ENCODE data around the gene DTD1. TPM values are rescaled to one million over a fixed set of nuclear protein-coding genes. Genes with fewer than 3 reads are reported as not detected.
"Not testable (repeated sequence)": the region's sequence is repeated elsewhere in the genome, so short reads cannot be mapped to it uniquely, and the experiment has no call there.

The DTD1 gene
- total RNA-seq, 1 donor, result 39.6 TPM

- DNase-seq (ENCODE audit: low read depth in 2 of 3, low spot score in 2 of 3), result no peak
Measured at GRCh38 chr20:18737140-18737539, 149.3 kb downstream of the DTD1 start.

- DNase-seq (ENCODE audit: low read depth in 2 of 3, low spot score in 2 of 3), result no peak
Measured at GRCh38 chr20:18738055-18738454, 150.2 kb downstream of the DTD1 start.

- no peak for DNase-seq (ENCODE audit: low read depth in 2 of 3, low spot score in 2 of 3)
Measured at GRCh38 chr20:18738888-18739287, 151.0 kb downstream of the DTD1 start.

- no peak for DNase-seq (ENCODE audit: low read depth in 2 of 3, low spot score in 2 of 3)
Measured at GRCh38 chr20:18739751-18740166, 151.9 kb downstream of the DTD1 start.

- DNase-seq (ENCODE audit: low read depth in 2 of 3, low spot score in 2 of 3), result no peak
Measured at GRCh38 chr20:18740726-18741125, 152.9 kb downstream of the DTD1 start.

GRCh38 chr20:18742841-18743240, 155.0 kb downstream of the DTD1 start:
- DNase-seq (ENCODE audit: low read depth in 2 of 3, low spot score in 2 of 3), result no peak

- no peak for DNase-seq (ENCODE audit: low read depth in 2 of 3, low spot score in 2 of 3)
Measured at GRCh38 chr20:18743665-18744440, 156.0 kb downstream of the DTD1 start.

GRCh38 chr20:18747090-18747489, 159.2 kb downstream of the DTD1 start:
- no peak for DNase-seq (ENCODE audit: low read depth in 2 of 3, low spot score in 2 of 3)

GRCh38 chr20:18748987-18749386, 161.1 kb downstream of the DTD1 start:
- DNase-seq (ENCODE audit: low read depth in 2 of 3, low spot score in 2 of 3), result no peak

- no peak for DNase-seq (ENCODE audit: low read depth in 2 of 3, low spot score in 2 of 3)
Measured at GRCh38 chr20:18749528-18749927, 161.7 kb downstream of the DTD1 start.

GRCh38 chr20:18750735-18751134, 162.9 kb downstream of the DTD1 start:
- DNase-seq (ENCODE audit: low read depth in 2 of 3, low spot score in 2 of 3), result no peak

GRCh38 chr20:18754030-18754652, 166.3 kb downstream of the DTD1 start:
- DNase-seq (ENCODE audit: low read depth in 2 of 3, low spot score in 2 of 3), result peak in 2 of 3 donors; percentile 4 to 38

- no peak for DNase-seq (ENCODE audit: low read depth in 2 of 3, low spot score in 2 of 3)
Measured at GRCh38 chr20:18754653-18755045, 166.8 kb downstream of the DTD1 start.

GRCh38 chr20:18760852-18761251, 173.0 kb downstream of the DTD1 start:
- DNase-seq (ENCODE audit: low read depth in 2 of 3, low spot score in 2 of 3), result not testable (repeated sequence)

GRCh38 chr20:18767676-18768075, 179.8 kb downstream of the DTD1 start:
- DNase-seq (ENCODE audit: low read depth in 2 of 3, low spot score in 2 of 3), result no peak

- DNase-seq (ENCODE audit: low read depth in 2 of 3, low spot score in 2 of 3), result no peak
Measured at GRCh38 chr20:18773566-18773965, 185.7 kb downstream of the DTD1 start.

- DNase-seq (ENCODE audit: low read depth in 2 of 3, low spot score in 2 of 3), result no peak
Measured at GRCh38 chr20:18774207-18774606, 186.4 kb downstream of the DTD1 start.

GRCh38 chr20:18775633-18776032, 187.8 kb downstream of the DTD1 start:
- DNase-seq (ENCODE audit: low read depth in 2 of 3, low spot score in 2 of 3), result no peak

- DNase-seq (ENCODE audit: low read depth in 2 of 3, low spot score in 2 of 3), result no peak
Measured at GRCh38 chr20:18778690-18779392, 191.0 kb downstream of the DTD1 start.

- DNase-seq (ENCODE audit: low read depth in 2 of 3, low spot score in 2 of 3), result no peak
Measured at GRCh38 chr20:18780385-18781130, 192.7 kb downstream of the DTD1 start.

- DNase-seq (ENCODE audit: low read depth in 2 of 3, low spot score in 2 of 3), result no peak
Measured at GRCh38 chr20:18781509-18781908, 193.7 kb downstream of the DTD1 start.
